Measurements from ENCODE around the gene CECR2.

- no peak for TF ChIP-seq CTCF (conservative IDR thresholded peaks at IDR 0.05 in 1 of 2, IDR thresholded peaks at IDR 0.05 in 1 of 2; ENCODE audit: extremely low read depth in 1 of 2, insufficient read depth in 1 of 2, low read depth in 1 of 2, low read length in 2 of 2)
- no peak for TF ChIP-seq EZH2 (IDR thresholded peaks at IDR 0.05; ENCODE audit: borderline replicate concordance, low read length)
Measured at GRCh38 chr22:17592201-17592600, 222.9 kb downstream of the CECR2 start.
